ENCODE results near the gene PDCD7.

GRCh38 chr15:65115542-65115941 is 18.1 kb downstream of the PDCD7 start:
- TF ChIP-seq EP300 (IDR thresholded peaks at IDR 0.05) (no peak), CTCF (IDR thresholded peaks at IDR 0.05) (no peak), POLR2A (IDR thresholded peaks at IDR 0.05; ENCODE audit: low read depth) (no peak), POLR2AphosphoS5 (IDR thresholded peaks at IDR 0.05) (no peak)
